ENCODE measurements around the gene CDC73.
"Not testable (repeated sequence)": the region's sequence is repeated elsewhere in the genome, so short reads cannot be mapped to it uniquely, and the experiment has no call there.

Gene CDC73

DNA sequence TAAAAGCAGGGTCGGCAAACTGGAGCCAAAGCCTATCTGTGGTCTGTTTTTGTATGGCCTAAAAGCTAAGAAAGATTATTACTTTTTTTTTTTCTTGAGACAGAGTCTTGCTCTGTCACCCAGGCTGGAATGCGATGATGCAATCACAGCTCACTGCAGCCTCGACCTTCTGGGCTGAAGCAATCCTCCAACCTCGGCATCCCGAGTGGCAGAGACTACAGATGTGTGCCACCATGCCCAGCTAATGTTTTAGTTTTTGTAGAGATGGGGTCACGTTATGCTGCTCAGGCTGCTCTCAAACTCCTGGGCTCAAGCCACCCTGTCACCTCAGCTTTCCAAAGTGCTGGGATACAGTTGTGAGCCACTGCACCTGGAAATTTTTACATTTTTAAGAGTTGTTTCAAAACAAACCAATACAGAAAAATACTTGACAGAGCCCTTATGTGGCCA, 10.2 kb upstream of the CDC73 start:
- TF ChIP-seq, protein P1, sequence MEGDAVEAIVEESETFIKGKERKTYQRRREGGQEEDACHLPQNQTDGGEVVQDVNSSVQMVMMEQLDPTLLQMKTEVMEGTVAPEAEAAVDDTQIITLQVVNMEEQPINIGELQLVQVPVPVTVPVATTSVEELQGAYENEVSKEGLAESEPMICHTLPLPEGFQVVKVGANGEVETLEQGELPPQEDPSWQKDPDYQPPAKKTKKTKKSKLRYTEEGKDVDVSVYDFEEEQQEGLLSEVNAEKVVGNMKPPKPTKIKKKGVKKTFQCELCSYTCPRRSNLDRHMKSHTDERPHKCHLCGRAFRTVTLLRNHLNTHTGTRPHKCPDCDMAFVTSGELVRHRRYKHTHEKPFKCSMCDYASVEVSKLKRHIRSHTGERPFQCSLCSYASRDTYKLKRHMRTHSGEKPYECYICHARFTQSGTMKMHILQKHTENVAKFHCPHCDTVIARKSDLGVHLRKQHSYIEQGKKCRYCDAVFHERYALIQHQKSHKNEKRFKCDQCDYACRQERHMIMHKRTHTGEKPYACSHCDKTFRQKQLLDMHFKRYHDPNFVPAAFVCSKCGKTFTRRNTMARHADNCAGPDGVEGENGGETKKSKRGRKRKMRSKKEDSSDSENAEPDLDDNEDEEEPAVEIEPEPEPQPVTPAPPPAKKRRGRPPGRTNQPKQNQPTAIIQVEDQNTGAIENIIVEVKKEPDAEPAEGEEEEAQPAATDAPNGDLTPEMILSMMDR (IDR thresholded peaks at IDR 0.05; ENCODE audit: control extremely low read depth, extremely low read depth, low read depth, missing control alignments), result no peak

DNA sequence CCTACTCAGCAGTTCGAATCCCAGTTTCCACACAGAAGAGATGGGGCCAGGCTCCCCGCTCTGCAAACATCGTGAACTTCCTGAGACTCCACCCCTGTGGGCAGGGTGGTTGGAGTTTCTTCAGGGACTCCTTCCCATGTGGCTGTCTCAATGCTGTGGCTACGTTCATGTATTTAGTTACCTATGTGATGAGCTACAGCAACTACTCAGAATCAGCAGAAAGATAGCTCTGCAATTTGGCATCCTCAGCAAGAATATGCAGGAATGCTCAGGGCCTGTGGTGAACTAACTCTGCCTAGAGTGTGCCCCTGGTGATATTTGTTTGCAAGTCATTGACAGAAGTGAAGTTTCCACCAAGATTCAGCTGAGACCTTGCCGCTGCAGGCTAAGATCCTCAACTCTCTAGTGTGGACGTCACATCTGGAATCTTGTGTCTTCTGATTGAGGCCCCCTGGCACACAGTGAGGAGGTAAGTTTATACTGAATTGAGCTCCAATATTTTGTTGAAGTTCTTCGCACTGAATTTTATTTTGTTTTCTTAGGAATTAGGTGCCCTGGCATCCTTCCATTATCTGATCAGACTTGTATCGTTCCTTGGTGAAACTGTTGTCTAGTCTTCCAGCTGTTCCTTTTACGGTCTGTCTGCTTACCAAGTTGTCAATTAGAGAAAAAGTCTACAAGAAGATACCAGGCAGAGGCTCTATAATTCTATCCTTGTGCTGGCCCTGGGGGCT, 8.4 kb upstream of the CDC73 start:
- TF ChIP-seq, protein P1 (IDR thresholded peaks at IDR 0.05; ENCODE audit: control extremely low read depth, extremely low read depth, low read depth, missing control alignments), result no peak
- CTCF ChIA-PET, result interaction anchor here (0.7 to 2.1 kb wide), 5 partner anchors 8 to 308 kb away, joined by 3 to 9 read pairs (median 4); partner anchors contain the start of genes CDC73 and GLRX2
- no peak for DNase-seq (ENCODE audit: extremely low spot score)
- POLR2A ChIA-PET, result no interaction called here

More for the DNA sequence above, 10.2 kb upstream of the CDC73 start:
- DNase-seq (ENCODE audit: extremely low spot score), result no peak
- POLR2A ChIA-PET, result no interaction called here
- CTCF ChIA-PET, result interaction anchor here (1.8 kb wide), 1 partner anchor 10 kb away, joined by 11 read pairs; the partner anchor contains the start of gene CDC73

DNA sequence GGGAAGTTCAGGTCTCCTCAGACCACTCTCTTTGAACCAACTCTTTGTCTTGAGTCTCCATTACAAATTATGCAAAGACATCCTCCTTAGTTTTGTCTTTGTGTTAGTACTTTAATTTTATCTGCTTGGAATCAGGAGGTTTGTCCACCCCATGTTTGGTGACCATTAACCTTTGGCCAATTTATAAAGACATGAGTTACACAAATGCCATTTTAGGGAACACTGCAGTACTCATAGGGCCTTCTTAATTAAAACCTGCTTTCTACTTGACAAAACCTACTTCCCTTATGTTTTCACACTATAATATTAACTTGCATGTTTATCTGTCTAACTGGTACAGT, 7.9 kb upstream of the CDC73 start:
- CTCF ChIA-PET, result interaction anchor here (0.7 to 2.1 kb wide), 5 partner anchors 8 to 308 kb away, joined by 3 to 9 read pairs (median 4); partner anchors contain the start of genes CDC73 and GLRX2
- POLR2A ChIA-PET, result no interaction called here
- TF ChIP-seq, protein P1 (IDR thresholded peaks at IDR 0.05; ENCODE audit: control extremely low read depth, extremely low read depth, low read depth, missing control alignments), result no peak
- no peak for DNase-seq (ENCODE audit: extremely low spot score)

DNA sequence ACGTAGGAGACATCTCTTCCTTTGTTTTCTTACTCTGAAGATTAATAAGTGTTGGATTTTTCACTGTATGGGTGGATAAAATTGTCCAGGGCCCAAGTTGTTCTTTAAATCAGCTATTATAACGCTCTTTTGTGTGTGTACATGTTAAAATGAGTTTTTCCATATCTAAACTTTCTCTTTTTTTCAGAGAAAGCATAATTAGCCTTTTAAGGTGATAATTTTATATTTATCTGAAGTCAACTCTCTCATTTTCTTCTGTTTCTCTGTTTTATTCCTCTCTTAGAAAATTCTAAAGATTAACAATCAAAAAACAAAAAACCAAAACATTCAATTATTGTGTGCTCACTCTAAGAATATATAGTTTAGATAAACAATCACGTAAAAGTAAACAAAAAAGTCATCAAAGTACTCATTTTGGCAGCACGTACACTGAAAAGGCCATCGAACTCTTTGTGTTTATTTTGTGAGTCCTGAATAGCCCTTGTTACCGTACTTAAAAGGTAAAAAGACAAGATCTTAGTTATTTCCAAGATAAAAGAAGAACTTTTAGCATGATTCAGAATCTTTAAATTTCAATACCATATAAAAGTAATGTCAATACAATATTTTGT, 7.2 kb upstream of the CDC73 start:
- POLR2A ChIA-PET, result no interaction called here
- TF ChIP-seq, protein P1 (IDR thresholded peaks at IDR 0.05; ENCODE audit: control extremely low read depth, extremely low read depth, low read depth, missing control alignments), result no peak
- CTCF ChIA-PET, result interaction anchor here (1.5 to 2.1 kb wide), 2 partner anchors 10 to 15 kb away, joined by 3 to 9 read pairs; partner anchors contain the start of gene GLRX2
- DNase-seq (ENCODE audit: extremely low spot score), result no peak

DNA sequence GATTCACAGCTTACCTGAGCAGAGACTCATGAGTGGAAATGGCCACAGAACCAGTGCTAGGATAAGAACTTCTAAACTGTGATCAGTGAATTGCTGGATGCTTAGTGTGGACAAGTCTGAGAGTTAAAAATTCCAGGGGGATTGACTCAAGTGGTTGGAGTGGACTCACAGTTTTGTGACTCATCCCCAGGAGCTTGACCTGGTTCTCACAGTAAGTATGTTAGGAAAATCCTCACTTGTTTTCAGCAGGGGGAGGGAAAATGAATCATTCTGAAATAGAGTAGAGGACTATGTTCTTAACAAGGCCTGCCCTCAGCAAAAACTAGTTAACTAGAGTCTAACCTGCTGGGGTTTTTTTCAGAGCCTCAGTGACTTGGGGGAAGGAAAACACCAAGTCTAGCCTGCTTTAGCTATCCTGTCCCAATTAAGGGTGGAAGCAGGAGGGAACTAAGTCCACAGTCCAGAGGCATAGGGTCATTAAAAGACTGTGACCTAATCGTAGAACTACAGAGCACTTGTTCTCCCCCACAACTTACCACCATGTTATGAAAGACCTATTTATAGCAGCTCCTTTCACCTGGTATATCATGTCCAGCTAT, 6.1 kb upstream of the CDC73 start:
- ChIA-PET CTCF (interaction anchor here (1.2 kb wide), 1 partner anchor 11 kb away, joined by 3 read pairs; the partner anchor contains the start of gene GLRX2), POLR2A (no interaction called here)
- TF ChIP-seq, protein P1 (IDR thresholded peaks at IDR 0.05; ENCODE audit: control extremely low read depth, extremely low read depth, low read depth, missing control alignments), result no peak
- DNase-seq (ENCODE audit: extremely low spot score), result no peak

DNA sequence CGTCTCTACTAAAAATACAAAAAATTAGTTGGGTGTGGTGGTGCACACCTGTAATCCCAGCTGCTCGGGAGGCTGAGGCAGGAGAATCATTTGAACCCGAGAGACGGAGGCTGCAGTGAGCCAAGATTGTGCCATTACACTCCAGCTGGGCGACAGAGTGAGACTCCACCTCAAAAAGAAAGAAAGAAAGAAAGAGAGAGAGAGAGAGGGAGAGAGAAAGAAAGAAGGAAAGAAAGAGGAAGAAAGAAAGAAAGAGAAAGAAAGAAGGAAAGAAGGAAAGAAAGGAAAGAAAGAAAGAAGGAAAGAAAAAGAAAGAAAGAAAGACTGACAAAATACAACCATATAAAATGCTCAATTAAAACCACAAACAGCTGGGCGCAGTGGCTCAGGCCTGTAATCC, 4.7 kb upstream of the CDC73 start:
- CTCF ChIA-PET, result interaction anchor here (1.4 to 2.1 kb wide), 2 partner anchors 9 to 17 kb away, joined by 3 to 8 read pairs; no protein-coding TSS in a partner anchor
- POLR2A ChIA-PET, result not testable (repeated sequence)

More for the DNA sequence above, 4.7 kb upstream of the CDC73 start:
- DNase-seq (ENCODE audit: extremely low spot score), result not testable (repeated sequence)

Data from GM10248 (cell line).